Pancreas (tissue), 10 donors: ENCODE measurements around the gene AHCTF1. TPM values are rescaled to one million over a fixed set of nuclear protein-coding genes. Genes with fewer than 3 reads are reported as not detected.

Experiments used
- ATAC-seq, 4 donors: fragments of 200-7000 bp; cut with Tn5 transposase; one replicate each; pipeline versions ENCODE4 v1.8.0 to v1.9.1; 2020; ENCODE audit warnings: mild to moderate bottlenecking in 4 of 4, moderate library complexity in 4 of 4
- DNase-seq, 6 donors: peaks; one replicate each; pipeline ENCODE4 v3.0.0-alpha.2; 2020
- FAIRE-seq: peaks from 2 replicates; lab custom pipeline; 2012; peaks lifted over from hg19 to GRCh38; lab: Jason Lieb, UNC
- H3K27ac ChIP-seq, 4 donors: fragments of 200-600 bp; sonication (generic); 1 replicate in 3 of 4; 2 replicates in 1 of 4; pipeline versions ENCODE4 v1.5.0 to v1.8.0; 2020
- H3K27me3 ChIP-seq, 4 donors: fragments of 200-600 bp; one replicate each; pipeline ENCODE4 v1.8.0; 2021
- H3K36me3 ChIP-seq, 3 donors: fragments of 200-600 bp; sonication (generic) in 1 of 3; one replicate each; pipeline versions ENCODE4 v1.5.0 to v1.8.0; 2020 to 2021
- H3K4me1 ChIP-seq, 3 donors: fragments of 200-600 bp; one replicate each; pipeline ENCODE4 v1.8.0; 2021
- H3K4me3 ChIP-seq, 4 donors: fragments of 200-600 bp; sonication (generic) in 2 of 4; one replicate each; pipeline versions ENCODE4 v1.5.0 to v1.8.0; 2020 to 2021
- H3K9me3 ChIP-seq, 4 donors: fragments of 200-600 bp; one replicate each; pipeline ENCODE4 v1.8.0; 2021
- WGBS, 2 donors: extraction: QIAGEN DNeasy Blood & Tissue Kit; methylation state at CpG; one replicate each; pipeline ENCODE4 v1.1.7; 2013; 5-methylcytosine and 5-hydroxymethylcytosine counted together
- intact Hi-C, 3 donors: fragments of 100-400 bp; cut with DNase I; formaldehyde crosslinking; loops; one replicate each; pipeline versions ENCODE4 v1.11.1 to v1.14.2; 2022
- polyA plus RNA-seq, 2 donors: library from polyadenylated mRNA; stranded (reverse); fragments of 200-250 nt; gene quantifications; one replicate each; pipeline ENCODE4 v1.2.3, GENCODE V29; 2013
- total RNA-seq, 6 donors: library from RNA; stranded (reverse); fragmentation: NEBNext Ultra II Directional in 4 of 6; extraction: Animal tissue kit (Norgen Biotek cat#: 25700) in 4 of 6; gene quantifications; one replicate each; pipeline versions ENCODE4 v1.2.1 to v1.2.4, GENCODE V29; 2021 to 2023
- TF ChIP-seq, protein P1 (sequence below), 4 donors: fragments of 200-600 bp; sonication (generic) in 3 of 4; IDR thresholded peaks; one replicate each; pipeline versions ENCODE4 v1.5.0 to v1.8.0; 2021; ENCODE audit warnings: antibody characterized with exemption in 4 of 4
- donor health status: healthy with polysubstance abuse.
- donor health status: DM: no; HTN: no; CAD: no; lungs with moderate emphysema.
- donor health status: DM: no; HTN: no; CAD: no.
- donor health status: control.
- donor health status: control.
- donor health status: Bipolar disorder and iron deficiency.
- donor health status: DM: yes; HTN: yes; CAD: no.
- donor health status: DM: no; HTN: no; CAD: no.
- donor health status: DM: no; HTN: no; CAD: no.
- donor health status: DM: yes; HTN: yes; CAD: no.

The AHCTF1 gene
- total and polyA plus RNA-seq, 8 donors: 4.8 to 14.6 (median 11.5) TPM

GRCh38 chr1:246792603-246793002 lies 139.1 kb downstream of the AHCTF1 start:
- H3K4me3 ChIP-seq: no peak overlapping the region
- no peak overlapping the region for H3K27ac ChIP-seq
- no peaks in the 10 kb centered on the region for H3K9me3 ChIP-seq
- intact Hi-C loops: no loop called here
- DNase-seq: no peak
- H3K36me3 ChIP-seq: no peaks in the 10 kb centered on the region
- TF ChIP-seq, protein P1, sequence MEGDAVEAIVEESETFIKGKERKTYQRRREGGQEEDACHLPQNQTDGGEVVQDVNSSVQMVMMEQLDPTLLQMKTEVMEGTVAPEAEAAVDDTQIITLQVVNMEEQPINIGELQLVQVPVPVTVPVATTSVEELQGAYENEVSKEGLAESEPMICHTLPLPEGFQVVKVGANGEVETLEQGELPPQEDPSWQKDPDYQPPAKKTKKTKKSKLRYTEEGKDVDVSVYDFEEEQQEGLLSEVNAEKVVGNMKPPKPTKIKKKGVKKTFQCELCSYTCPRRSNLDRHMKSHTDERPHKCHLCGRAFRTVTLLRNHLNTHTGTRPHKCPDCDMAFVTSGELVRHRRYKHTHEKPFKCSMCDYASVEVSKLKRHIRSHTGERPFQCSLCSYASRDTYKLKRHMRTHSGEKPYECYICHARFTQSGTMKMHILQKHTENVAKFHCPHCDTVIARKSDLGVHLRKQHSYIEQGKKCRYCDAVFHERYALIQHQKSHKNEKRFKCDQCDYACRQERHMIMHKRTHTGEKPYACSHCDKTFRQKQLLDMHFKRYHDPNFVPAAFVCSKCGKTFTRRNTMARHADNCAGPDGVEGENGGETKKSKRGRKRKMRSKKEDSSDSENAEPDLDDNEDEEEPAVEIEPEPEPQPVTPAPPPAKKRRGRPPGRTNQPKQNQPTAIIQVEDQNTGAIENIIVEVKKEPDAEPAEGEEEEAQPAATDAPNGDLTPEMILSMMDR (IDR thresholded peaks at IDR 0.05): no peak
- no peak for ATAC-seq
- H3K4me1 ChIP-seq: no peaks in the 10 kb centered on the region
- H3K27me3 ChIP-seq: peaks cover 0 to 4% (median 0%) of the 10 kb centered on the region in 4 donors
- 74 to 83% methylated on average over 25 of the region's 25 CpGs for whole genome bisulfite sequencing, 2 donors
- no peak for FAIRE-seq

DNA sequence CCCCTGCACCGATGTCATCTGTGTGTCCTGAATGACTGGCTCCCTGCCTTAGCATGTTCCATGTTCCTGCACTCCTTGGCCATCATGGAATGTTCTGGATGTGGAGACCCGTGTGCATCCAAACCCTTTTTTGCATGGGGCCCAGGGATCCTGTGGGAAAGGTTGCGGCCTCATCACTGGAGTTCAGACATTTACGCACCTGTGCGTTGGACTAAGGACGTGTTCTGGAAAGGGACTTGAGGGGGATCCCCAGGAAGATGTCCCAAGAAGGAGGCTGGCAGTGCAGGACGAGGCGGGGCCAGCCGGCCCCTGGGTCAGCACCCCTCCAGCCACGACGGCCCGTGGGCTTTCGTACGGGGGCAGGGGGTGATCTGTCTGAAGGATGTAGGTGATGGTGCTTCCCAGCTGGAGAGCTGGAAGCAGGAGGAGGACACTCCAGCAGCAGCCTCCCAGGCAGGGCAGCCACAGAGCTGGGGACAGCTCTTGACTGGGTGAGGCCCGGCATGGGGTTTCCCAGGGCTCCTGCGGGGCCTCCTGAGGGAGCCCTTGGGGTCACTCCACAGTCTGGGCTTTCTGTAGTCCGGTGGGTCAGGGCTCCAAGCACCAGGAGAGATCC lies 140.3 kb downstream of the AHCTF1 start:
- FAIRE-seq: no peak
- 71 to 78% methylated on average over 17 of the region's 17 CpGs for WGBS, 2 donors

DNA sequence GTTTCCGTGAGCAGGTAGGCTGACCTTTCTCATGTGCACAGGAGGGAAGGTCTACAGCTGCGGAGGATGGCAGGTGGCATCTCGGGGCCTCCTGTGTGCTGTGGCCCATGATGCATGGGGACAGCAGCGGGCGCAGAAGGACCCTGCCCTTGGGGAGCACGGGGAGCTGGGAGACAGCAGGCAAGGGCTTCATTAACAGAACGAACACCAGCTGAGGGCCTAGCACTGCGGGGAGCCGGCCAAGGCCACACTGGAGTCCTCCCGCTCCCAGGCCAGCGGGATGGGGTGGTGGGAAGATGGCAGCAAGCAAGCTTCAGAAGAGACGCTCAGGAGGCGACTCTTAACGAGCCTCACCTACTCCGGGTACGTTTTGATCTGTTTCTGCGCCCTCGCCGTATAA lies 140.9 kb downstream of the AHCTF1 start:
- ATAC-seq: no peak
- WGBS, 2 donors: 81 to 87% methylated on average over 19 of the region's 19 CpGs
- TF ChIP-seq, protein P1 (IDR thresholded peaks at IDR 0.05): no peak
- no peaks in the 10 kb centered on the region for H3K4me1 ChIP-seq
- H3K27me3 ChIP-seq: peaks cover 0 to 4% (median 0%) of the 10 kb centered on the region in 4 donors
- H3K27ac ChIP-seq: no peak overlapping the region
- no peak overlapping the region for H3K4me3 ChIP-seq
- H3K9me3 ChIP-seq: no peaks in the 10 kb centered on the region
- intact Hi-C loops: no loop called here
- DNase-seq: no peak
- FAIRE-seq: no peak
- no peaks in the 10 kb centered on the region for H3K36me3 ChIP-seq

More for the DNA sequence above, 140.3 kb downstream of the AHCTF1 start:
- H3K27me3 ChIP-seq: peaks cover 0 to 4% (median 0%) of the 10 kb centered on the region in 4 donors
- DNase-seq: no peak
- ATAC-seq: no peak
- H3K4me3 ChIP-seq: no peak overlapping the region
- TF ChIP-seq, protein P1 (IDR thresholded peaks at IDR 0.05): no peak
- intact Hi-C loops: no loop called here
- H3K27ac ChIP-seq: no peak overlapping the region
- no peaks in the 10 kb centered on the region for H3K4me1 ChIP-seq
- H3K36me3 ChIP-seq: no peaks in the 10 kb centered on the region
- H3K9me3 ChIP-seq: no peaks in the 10 kb centered on the region

DNA sequence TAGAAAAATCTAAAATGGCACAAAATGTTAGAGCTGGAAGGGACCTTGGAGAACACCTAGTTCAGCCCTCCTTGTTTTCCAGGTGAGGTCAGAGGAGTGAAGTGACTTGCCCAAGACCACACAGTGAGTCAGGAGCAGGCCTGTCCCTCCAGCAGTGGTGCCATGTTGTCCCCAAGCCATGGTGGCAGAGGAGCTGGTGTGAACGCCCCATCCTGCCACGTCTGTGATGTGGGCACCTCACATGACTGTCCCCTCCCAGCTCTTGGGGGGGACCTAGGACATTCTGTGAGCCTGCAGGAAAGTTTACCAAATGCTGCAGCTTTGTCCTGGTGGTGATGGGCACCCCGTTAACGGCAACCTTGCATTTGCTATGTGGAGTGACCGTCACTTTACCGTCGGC lies 141.4 kb downstream of the AHCTF1 start:
- intact Hi-C loops: no loop called here
- no peak overlapping the region for H3K4me3 ChIP-seq
- H3K4me1 ChIP-seq: no peaks in the 10 kb centered on the region
- H3K9me3 ChIP-seq: no peaks in the 10 kb centered on the region
- DNase-seq (no peak), FAIRE-seq (no peak), ATAC-seq (no peak)
- peaks cover 0 to 4% (median 0%) of the 10 kb centered on the region in 4 donors for H3K27me3 ChIP-seq
- H3K36me3 ChIP-seq: no peaks in the 10 kb centered on the region
- WGBS, 2 donors: 80 to 89% methylated on average over 7 of the region's 7 CpGs
- TF ChIP-seq, protein P1 (IDR thresholded peaks at IDR 0.05): no peak
- no peak overlapping the region for H3K27ac ChIP-seq
